Effector CD4-positive, alpha-beta T cell (primary cell): ENCODE measurements around the gene SLC35F3.
A peak's percentile ranks its signal among the peaks of the same experiment; 100 is the strongest.

ENCODE experiments used
- DNase-seq: peaks from one replicate; pipeline ENCODE4 v3.0.0-alpha.2; 2020

SLC35F3 gene

GRCh38 chr1:234047123-234047522 is 142.6 kb downstream of the SLC35F3 start:
- no peak for DNase-seq

- DNase-seq = no peak
Measured at GRCh38 chr1:234062166-234062565, 157.7 kb downstream of the SLC35F3 start.

GRCh38 chr1:234065794-234066447 is 161.4 kb downstream of the SLC35F3 start:
- DNase-seq = peak; percentile 64

- no peak for DNase-seq
Measured at GRCh38 chr1:234067581-234068337, 163.3 kb downstream of the SLC35F3 start.

GRCh38 chr1:234069760-234070159 is 165.3 kb downstream of the SLC35F3 start:
- no peak for DNase-seq

- DNase-seq = no peak
Measured at GRCh38 chr1:234072793-234073192, 168.3 kb downstream of the SLC35F3 start.

GRCh38 chr1:234078143-234078542 is 173.7 kb downstream of the SLC35F3 start:
- DNase-seq = no peak

- no peak for DNase-seq
Measured at GRCh38 chr1:234079896-234080295, 175.4 kb downstream of the SLC35F3 start.

- no peak for DNase-seq
Measured at GRCh38 chr1:234083460-234083859, 179.0 kb downstream of the SLC35F3 start.

- DNase-seq = no peak
Measured at GRCh38 chr1:234089396-234089795, 184.9 kb downstream of the SLC35F3 start.

GRCh38 chr1:234090212-234091064 is 186.0 kb downstream of the SLC35F3 start:
- DNase-seq = no peak

- DNase-seq = no peak
Measured at GRCh38 chr1:234091065-234091401, 186.6 kb downstream of the SLC35F3 start.

GRCh38 chr1:234091876-234092275 is 187.4 kb downstream of the SLC35F3 start:
- no peak for DNase-seq

GRCh38 chr1:234093107-234093506 is 188.6 kb downstream of the SLC35F3 start:
- DNase-seq = no peak

GRCh38 chr1:234093741-234094140 is 189.3 kb downstream of the SLC35F3 start:
- no peak for DNase-seq

GRCh38 chr1:234094172-234094571 is 189.7 kb downstream of the SLC35F3 start:
- no peak for DNase-seq

GRCh38 chr1:234096161-234096770 is 191.8 kb downstream of the SLC35F3 start:
- no peak for DNase-seq

GRCh38 chr1:234102583-234102982 is 198.1 kb downstream of the SLC35F3 start:
- DNase-seq = no peak

- DNase-seq = no peak
Measured at GRCh38 chr1:234103198-234103597, 198.7 kb downstream of the SLC35F3 start.

GRCh38 chr1:234106032-234106431 is 201.6 kb downstream of the SLC35F3 start:
- no peak for DNase-seq

GRCh38 chr1:234107416-234108021 is 203.0 kb downstream of the SLC35F3 start:
- DNase-seq = no peak

- no peak for DNase-seq
Measured at GRCh38 chr1:234108921-234109320, 204.4 kb downstream of the SLC35F3 start.

- DNase-seq = no peak
Measured at GRCh38 chr1:234109840-234110239, 205.4 kb downstream of the SLC35F3 start.
